Measurements from ENCODE around the gene SNTN. TPM values are rescaled to one million over a fixed set of nuclear protein-coding genes. Genes with fewer than 3 reads are reported as not detected.

Gene SNTN
- total RNA-seq, 2 donors from 2014 or later: 0.39 TPM; not detected in 1

GRCh38 chr3:63662500-63662899, 10.0 kb downstream of the SNTN start:
- peak in 1 of 2 donors; percentile 6 for DNase-seq
- intact Hi-C loops (cut with DNase I, micrococcal nuclease): no loop called here
- ATAC-seq: peak; percentile 90

GRCh38 chr3:63670544-63670943, 18.1 kb downstream of the SNTN start:
- no peak for DNase-seq
- intact Hi-C loops (cut with DNase I, micrococcal nuclease): no loop called here
- ATAC-seq: no peak

- intact Hi-C loops (cut with DNase I, micrococcal nuclease): no loop called here
- ATAC-seq (no peak), DNase-seq (no peak)
Observed at GRCh38 chr3:63673111-63673510, 20.6 kb downstream of the SNTN start.

- no peak for ATAC-seq
- intact Hi-C loops (cut with DNase I, micrococcal nuclease): no loop called here
- no peak for DNase-seq
Observed at GRCh38 chr3:63674586-63674985, 22.1 kb downstream of the SNTN start.

- DNase-seq: no peak
- intact Hi-C loops (cut with DNase I, micrococcal nuclease): no loop called here
- no peak for ATAC-seq
Observed at GRCh38 chr3:63679186-63679585, 26.7 kb downstream of the SNTN start.

GRCh38 chr3:63684081-63684480, 31.6 kb downstream of the SNTN start:
- no peak for ATAC-seq
- intact Hi-C loops (cut with DNase I, micrococcal nuclease): no loop called here

GRCh38 chr3:63685340-63685739, 32.9 kb downstream of the SNTN start:
- ATAC-seq (no peak), DNase-seq (no peak)
- intact Hi-C loops (cut with DNase I, micrococcal nuclease): no loop called here

More at GRCh38 chr3:63684081-63684480, 31.6 kb downstream of the SNTN start:
- DNase-seq: no peak

- intact Hi-C loops (cut with DNase I, micrococcal nuclease): no loop called here
- ATAC-seq (no peak), DNase-seq (no peak)
Observed at GRCh38 chr3:63687278-63688225, 35.1 kb downstream of the SNTN start.

- intact Hi-C loops (cut with DNase I, micrococcal nuclease): no loop called here
- no peak for ATAC-seq
- DNase-seq: no peak
Observed at GRCh38 chr3:63689285-63689684, 36.8 kb downstream of the SNTN start.

- ATAC-seq: no peak
- intact Hi-C loops (cut with DNase I, micrococcal nuclease): no loop called here
- no peak for DNase-seq
Observed at GRCh38 chr3:63693351-63693750, 40.9 kb downstream of the SNTN start.

GRCh38 chr3:63705092-63705645, 52.7 kb downstream of the SNTN start:
- intact Hi-C loops (cut with DNase I, micrococcal nuclease): no loop called here
- ATAC-seq (no peak), DNase-seq (no peak)

GRCh38 chr3:63706321-63707085, 54.0 kb downstream of the SNTN start:
- intact Hi-C loops (cut with DNase I, micrococcal nuclease): no loop called here
- ATAC-seq: no peak
- no peak for DNase-seq

GRCh38 chr3:63707731-63708130, 55.3 kb downstream of the SNTN start:
- no peak for DNase-seq
- intact Hi-C loops (cut with DNase I, micrococcal nuclease): no loop called here
- no peak for ATAC-seq

- intact Hi-C loops (cut with DNase I, micrococcal nuclease): no loop called here
- DNase-seq: no peak
- no peak for ATAC-seq
Observed at GRCh38 chr3:63709576-63709975, 57.1 kb downstream of the SNTN start.

Other genes with a start within 250 kb of the SNTN start
- gene C3orf49, start 166.6 kb downstream of the SNTN start, total RNA-seq: not detected
- 10 to 100 TPM; 54.0 to 62.1 TPM for gene THOC7, start 211.1 kb downstream of the SNTN start, total RNA-seq
- 10 to 100 TPM; 32.4 to 45.9 TPM for gene ATXN7, start 211.2 kb downstream of the SNTN start, total RNA-seq